H1 (cell line): Measurements from ENCODE around the gene FRY. TPM values are rescaled to one million over a fixed set of nuclear protein-coding genes. Genes with fewer than 3 reads are reported as not detected.

ENCODE experiments used
- CTCF ChIA-PET: fragments of 300-600 bp; sonication (Branson Sonifier 250); formaldehyde crosslinking; loops from one replicate; lab custom pipeline; 2021; ENCODE audit not compliant: partially characterized antibody; lab: Charles Lee
- POLR2A ChIA-PET: fragments of 300-600 bp; sonication (Branson Sonifier 250); formaldehyde crosslinking; loops from one replicate; lab custom pipeline; 2021; ENCODE audit warnings: inconsistent platforms; ENCODE audit not compliant: partially characterized antibody; lab: Charles Lee
- DNase-seq, 2 experiments: peaks; one replicate each; pipeline versions ENCODE4 v3.0.0 to v3.0.0-alpha.2; 2010 to 2022; ENCODE audit warnings: low spot score in 2 of 2, low read depth in 1 of 2, mixed read lengths in 1 of 2
- FAIRE-seq: peaks from 2 replicates; lab custom pipeline; 2011; peaks lifted over from hg19 to GRCh38; lab: Jason Lieb, UNC
- H2AFZ ChIP-seq: 2 replicates; pipeline ENCODE4 v1.8.1; 2012; ENCODE audit warnings: low read length, inconsistent platforms
- H2AK5ac ChIP-seq: 2 replicates; pipeline ENCODE4 v1.6.1; 2013; ENCODE audit warnings: low read depth, low read length
- H2BK120ac ChIP-seq: replicated peaks from 2 replicates; pipeline ENCODE3; 2013; ENCODE audit warnings: low read depth, low read length, inconsistent platforms
- H2BK12ac ChIP-seq: 2 replicates; pipeline ENCODE4 v1.6.1; 2013; ENCODE audit warnings: low read depth, low read length
- H2BK15ac ChIP-seq: 2 replicates; pipeline ENCODE4 v1.6.1; 2013; ENCODE audit warnings: low read length
- H2BK20ac ChIP-seq: 2 replicates; pipeline ENCODE4 v1.6.1; 2013; ENCODE audit warnings: low read length
- H2BK5ac ChIP-seq: 2 replicates; pipeline ENCODE4 v1.6.1; 2013; ENCODE audit warnings: low read depth, low read length
- H3K14ac ChIP-seq: 2 replicates; pipeline ENCODE4 v1.6.1; 2013; ENCODE audit warnings: inconsistent platforms; ENCODE audit not compliant: insufficient read length
- H3K18ac ChIP-seq: 2 replicates; pipeline ENCODE4 v1.6.1; 2013; ENCODE audit warnings: low read length; ENCODE audit errors: extremely low read depth
- H3K23ac ChIP-seq: 2 replicates; pipeline ENCODE4 v1.6.1; 2013; ENCODE audit warnings: inconsistent platforms; ENCODE audit not compliant: insufficient read length
- H3K23me2 ChIP-seq: 2 replicates; pipeline ENCODE4 v1.6.1; 2013; ENCODE audit warnings: low read depth, low read length
- H3K27ac ChIP-seq: 2 replicates; pipeline ENCODE4 v1.6.1; 2011; ENCODE audit warnings: low read depth, low read length, inconsistent platforms
- H3K27me3 ChIP-seq, 4 experiments: replicated peaks in 1 of 4; 1 replicate in 1 of 4; 2 replicates in 3 of 4; pipeline versions ENCODE4 v1.6.1 to v1.8.1; 2011 to 2013; ENCODE audit warnings: low read length in 3 of 4, mild to moderate bottlenecking in 3 of 4, inconsistent platforms in 2 of 4, mixed read lengths in 2 of 4, moderate library complexity in 1 of 4; ENCODE audit not compliant: control insufficient read depth in 3 of 4, insufficient read depth in 3 of 4; ENCODE audit errors: extremely low read depth in 1 of 4
- H3K36me3 ChIP-seq, 4 experiments: 2 replicates each; pipeline versions ENCODE4 v1.6.1 to v1.8.1; 2011 to 2013; ENCODE audit warnings: mild to moderate bottlenecking in 4 of 4, low read length in 3 of 4, moderate library complexity in 2 of 4, control low read depth in 1 of 4, inconsistent platforms in 1 of 4; ENCODE audit not compliant: insufficient read depth in 4 of 4, control insufficient read depth in 2 of 4
- H3K4ac ChIP-seq: replicated peaks from 2 replicates; pipeline ENCODE3; 2013; ENCODE audit warnings: low read length, low read depth, mixed read lengths, inconsistent platforms; ENCODE audit not compliant: insufficient read length
- H3K4me1 ChIP-seq, 4 experiments: replicated peaks in 1 of 4; 1 replicate in 1 of 4; 2 replicates in 3 of 4; pipeline versions ENCODE4 v1.6.1 to v1.8.1; 2011 to 2013; ENCODE audit warnings: low read length in 3 of 4, inconsistent platforms in 2 of 4, mixed read lengths in 1 of 4; ENCODE audit not compliant: insufficient read depth in 4 of 4, control insufficient read depth in 3 of 4
- H3K4me2 ChIP-seq, 2 experiments: 2 replicates each; pipeline versions ENCODE4 v1.6.1 to v1.8.1; 2011 to 2013; ENCODE audit warnings: low read depth in 2 of 2, low read length in 2 of 2, control low read depth in 1 of 2, inconsistent platforms in 1 of 2, mild to moderate bottlenecking in 1 of 2; ENCODE audit not compliant: insufficient read depth in 1 of 2
- H3K4me3 ChIP-seq, 4 experiments: fragments of 200-600, 300-600 bp in 1 of 4; sonication (generic), shearing (Covaris generic), sonication (Bioruptor Twin) in 1 of 4; 2 replicates each; pipeline versions ENCODE4 v1.5.1 to v1.8.1; 2011 to 2016; ENCODE audit warnings: low read length in 4 of 4, low read depth in 3 of 4, control low read depth in 2 of 4, inconsistent platforms in 2 of 4, mild to moderate bottlenecking in 2 of 4, mixed read lengths in 1 of 4, moderate library complexity in 1 of 4; ENCODE audit not compliant: insufficient read depth in 2 of 4; ENCODE audit errors: extremely low read depth in 1 of 4
- H3K56ac ChIP-seq: replicated peaks from 2 replicates; pipeline ENCODE3; 2013; ENCODE audit warnings: low read depth, mild to moderate bottlenecking, mixed read lengths, low read length, inconsistent platforms; ENCODE audit not compliant: insufficient read length
- H3K79me1 ChIP-seq: 2 replicates; pipeline ENCODE4 v1.6.1; 2013; ENCODE audit warnings: low read depth, low read length, control low read depth
- H3K79me2 ChIP-seq, 2 experiments: 2 replicates each; pipeline versions ENCODE4 v1.6.1 to v1.8.1; 2012 to 2013; ENCODE audit warnings: low read length in 2 of 2, mild to moderate bottlenecking in 2 of 2, inconsistent platforms in 1 of 2; ENCODE audit not compliant: insufficient read depth in 2 of 2, control insufficient read depth in 1 of 2
- H3K9ac ChIP-seq, 4 experiments: replicated peaks in 1 of 4; 1 replicate in 1 of 4; 2 replicates in 3 of 4; pipeline versions ENCODE4 v1.6.1 to v1.8.1; 2011 to 2013; ENCODE audit warnings: low read depth in 3 of 4, low read length in 3 of 4, control low read depth in 2 of 4, mild to moderate bottlenecking in 2 of 4, moderate library complexity in 2 of 4, inconsistent platforms in 1 of 4; ENCODE audit errors: extremely low read depth in 1 of 4
- H3K9me3 ChIP-seq, 2 experiments: 2 replicates each; pipeline versions ENCODE4 v1.6.1 to v1.8.1; 2012 to 2013; ENCODE audit warnings: mild to moderate bottlenecking in 2 of 2, moderate library complexity in 2 of 2, control low read depth in 1 of 2, inconsistent platforms in 1 of 2, low read depth in 1 of 2, low read length in 1 of 2, mixed read lengths in 1 of 2; ENCODE audit not compliant: insufficient read depth in 2 of 2
- H4K20me1 ChIP-seq, 2 experiments: replicated peaks in 1 of 2; 2 replicates each; pipeline versions ENCODE3 to v1.8.1; 2011 to 2013; ENCODE audit warnings: inconsistent platforms in 2 of 2, low read length in 2 of 2, mild to moderate bottlenecking in 1 of 2; ENCODE audit not compliant: insufficient read depth in 2 of 2, control insufficient read depth in 1 of 2
- H4K5ac ChIP-seq: 2 replicates; pipeline ENCODE4 v1.6.1; 2013; ENCODE audit warnings: low read length, low read depth, mixed read lengths, inconsistent platforms; ENCODE audit not compliant: insufficient read length
- H4K8ac ChIP-seq: 2 replicates; pipeline ENCODE4 v1.8.0; 2013; ENCODE audit warnings: mild to moderate bottlenecking, moderate library complexity, low read length, inconsistent platforms; ENCODE audit not compliant: insufficient read depth; ENCODE audit errors: extremely low read depth
- H4K91ac ChIP-seq: replicated peaks from 2 replicates; pipeline ENCODE3; 2013; ENCODE audit warnings: low read length, mixed read lengths, inconsistent platforms; ENCODE audit not compliant: insufficient read length
- BCL11A ChIP-seq, 2 experiments: IDR thresholded peaks; one replicate each; pipeline ENCODE4 v1.6.1; 2011; ENCODE audit warnings: low read depth in 2 of 2, low read length in 2 of 2, mild to moderate bottlenecking in 2 of 2
- BRCA1 ChIP-seq: IDR thresholded peaks from 2 replicates; pipeline ENCODE4 v1.6.1; 2012; ENCODE audit warnings: low read depth, low read length, improper control_type of control experiment
- EP300 ChIP-seq, 2 experiments: IDR thresholded peaks; 1 replicate in 1 of 2; 2 replicates in 1 of 2; pipeline ENCODE4 v1.6.1; 2011 to 2012; ENCODE audit warnings: low read depth in 2 of 2, low read length in 2 of 2, mild to moderate bottlenecking in 2 of 2, borderline replicate concordance in 1 of 2, inconsistent platforms in 1 of 2, moderate library complexity in 1 of 2
- HDAC2 ChIP-seq, 2 experiments: fragments of 300-600 bp in 1 of 2; sonication (generic) in 1 of 2; IDR thresholded peaks; 2 replicates each; pipeline ENCODE4 v1.6.1; 2011 to 2012; ENCODE audit warnings: low read depth in 2 of 2, low read length in 2 of 2, mild to moderate bottlenecking in 2 of 2, moderate library complexity in 2 of 2, borderline replicate concordance in 1 of 2, inconsistent platforms in 1 of 2
- MAFK ChIP-seq: IDR thresholded peaks from 2 replicates; pipeline ENCODE4 v1.6.1; 2012; ENCODE audit warnings: low read depth, mild to moderate bottlenecking, improper control_type of control experiment, low read length
- NANOG ChIP-seq: IDR thresholded peaks from 2 replicates; pipeline ENCODE4 v1.6.1; 2011; ENCODE audit warnings: low read length, low read depth, mild to moderate bottlenecking, inconsistent platforms; ENCODE audit not compliant: insufficient read depth, poor library complexity, severe bottlenecking
- RNF2 ChIP-seq: fragments of 200-900, 300-1000 bp; sonication (generic); IDR thresholded peaks from 2 replicates; pipeline ENCODE4 v1.7.1; 2016; ENCODE audit warnings: borderline replicate concordance, low read depth, mild to moderate bottlenecking, antibody characterized with exemption, low read length; ENCODE audit not compliant: poor library complexity, severe bottlenecking; ENCODE audit errors: missing control alignments
- SIRT6 ChIP-seq: IDR thresholded peaks from one replicate; pipeline ENCODE4 v1.7.1; 2012; ENCODE audit warnings: low read length, inconsistent platforms
- SIX5 ChIP-seq: IDR thresholded peaks from 2 replicates; pipeline ENCODE4 v1.6.1; 2011; ENCODE audit warnings: mild to moderate bottlenecking, low read depth, low read length
- SP1 ChIP-seq: IDR thresholded peaks from 2 replicates; pipeline ENCODE4 v1.6.1; 2011; ENCODE audit warnings: low read depth, low read length
- SUZ12 ChIP-seq: fragments of 200-600 bp; sonication (generic); IDR thresholded peaks from 2 replicates; pipeline ENCODE4 v1.6.1; 2012; ENCODE audit warnings: mild to moderate bottlenecking, inconsistent platforms, low read length, moderate library complexity, mixed read lengths
- TBP ChIP-seq: IDR thresholded peaks from 2 replicates; pipeline ENCODE4 v1.6.1; 2011; ENCODE audit warnings: low read depth, low read length, improper control_type of control experiment
- USF2 ChIP-seq: IDR thresholded peaks from 2 replicates; pipeline ENCODE4 v1.6.1; 2011; ENCODE audit warnings: low read length, improper control_type of control experiment
- WGBS, 2 experiments: shearing (Covaris generic) in 1 of 2; methylation state at CpG; one replicate each; pipeline versions ENCODE4 v1.1.6 to v1.1.7; 2013 to 2015; ENCODE audit warnings: low lambda C conversion rate in 2 of 2, mixed read lengths in 2 of 2, inconsistent platforms in 1 of 2, low coverage in 1 of 2, missing lambda C conversion rate in 1 of 2; ENCODE audit not compliant: insufficient replicate concordance in 2 of 2, insufficient coverage in 1 of 2, insufficient read length in 1 of 2; ENCODE audit errors: extremely low coverage in 1 of 2, missing lambda C conversion rate in 1 of 2; 5-methylcytosine and 5-hydroxymethylcytosine counted together
- polyA plus RNA-seq, 7 experiments: library from polyadenylated mRNA; depleted of rRNA in 3 of 7; stranded (reverse) in 5 of 7; unstranded in 2 of 7; fragments of >200 nt in 5 of 7; fragments of 200-250 nt in 2 of 7; gene quantifications; 1 replicate in 5 of 7; 2 replicates in 1 of 7; 4 replicates in 1 of 7; pipeline versions ENCODE4 v1.2.1 to v1.2.3, GENCODE V29; 2011 to 2013; ENCODE audit warnings: missing spikeins in 2 of 7, mixed read lengths in 2 of 7
- total RNA-seq: library from RNA; stranded (reverse); fragmentation: NEBNext Ultra II Directional; extraction: Animal tissue kit (Norgen Biotek cat#: 25700); gene quantifications from 2 replicates; pipeline ENCODE4 v1.2.1, GENCODE V29; 2021

The FRY gene
- total and polyA plus RNA-seq, 2 of the 8 experiments (the other 6 are each of a cell fraction or from before 2014, with no cell fraction given), result 4.3 to 9.2 TPM

DNA sequence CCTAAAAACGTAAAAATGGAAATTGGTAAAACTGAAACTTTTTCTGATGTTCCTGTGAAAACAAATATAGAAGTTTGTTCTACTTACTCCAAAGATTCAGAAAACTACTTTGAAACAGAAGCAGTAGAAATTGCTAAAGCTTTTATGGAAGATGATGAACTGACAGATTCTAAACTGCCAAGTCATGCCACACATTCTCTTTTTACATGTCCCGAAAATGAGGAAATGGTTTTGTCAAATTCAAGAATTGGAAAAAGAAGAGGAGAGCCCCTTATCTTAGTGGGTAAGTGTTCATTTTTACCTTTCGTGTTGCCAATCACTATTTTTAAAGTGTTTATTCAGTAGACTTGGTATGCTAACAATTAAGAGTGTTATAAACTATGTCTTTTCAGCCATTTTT, 309.3 kb downstream of the FRY start:
- Histone ChIP-seq H3K36me3 (peaks cover 0 to 19% (median 9%) of the 10 kb centered on the region in 4 experiments; a peak in 3 of 8 replicates), H3K27ac (no peak overlapping the region), H2BK15ac (no peak overlapping the region), H3K23me2 (no peaks in the 10 kb centered on the region), H3K79me2 (no peaks in the 10 kb centered on the region), H4K20me1 (no peaks in the 10 kb centered on the region), H2AFZ (no peak overlapping the region), H3K56ac (no peak overlapping the region), H3K23ac (no peak overlapping the region), H4K8ac (no peak overlapping the region), H2BK12ac (no peak overlapping the region), H3K14ac (no peak overlapping the region), H3K4me3 (no peak overlapping the region), H2BK20ac (no peak overlapping the region), H3K79me1 (no peaks in the 10 kb centered on the region), H3K4ac (no peak overlapping the region), H4K91ac (no peak overlapping the region), H2BK120ac (no peak overlapping the region), H4K5ac (no peak overlapping the region), H3K4me2 (no peak overlapping the region), H3K4me1 (no peaks in the 10 kb centered on the region), H3K9me3 (peaks cover 0 to 3% of the 10 kb centered on the region in 2 experiments; a peak in 1 of 4 replicates), H2AK5ac (no peak overlapping the region), H3K27me3 (no peaks in the 10 kb centered on the region), H3K9ac (no peak overlapping the region), H3K18ac (no peak overlapping the region), H2BK5ac (no peak overlapping the region)
- FAIRE-seq (no peak), DNase-seq (no peak)
- POLR2A ChIA-PET, result no interaction called here
- CTCF ChIA-PET, result no interaction called here
- 92% methylated on average over 3 of the region's 3 CpGs; no CpG with 5 or more reads in 1 of the 2 experiments for WGBS, 2 experiments
- TF ChIP-seq EP300 (IDR thresholded peaks at IDR 0.05; ENCODE audit: borderline replicate concordance in 1 of 2, low read depth in 2 of 2, low read length in 2 of 2) (no peak), SIX5 (no peak), RNF2 (no peak), HDAC2 (IDR thresholded peaks at IDR 0.05; ENCODE audit: borderline replicate concordance in 1 of 2, low read depth in 2 of 2, low read length in 2 of 2) (no peak), BRCA1 (no peak), SUZ12 (no peak), MAFK (no peak), SIRT6 (no peak), TBP (no peak), USF2 (no peak), NANOG (no peak), SP1 (no peak), BCL11A (IDR thresholded peaks at IDR 0.05; ENCODE audit: low read depth in 2 of 2, low read length in 2 of 2) (no peak)
